WTC11 (cell line): ENCODE measurements around the gene ACSM3.

Experiments
- CREM ChIP-seq: sonication (generic); formaldehyde crosslinking; IDR thresholded peaks from 2 replicates; pipeline ENCODE4 v1.8.1; 2022; ENCODE audit warnings: mild to moderate bottlenecking, missing genetic modification reagents, moderate library complexity
- GABPB1 ChIP-seq: sonication (generic); formaldehyde crosslinking; IDR thresholded peaks from 2 replicates; pipeline ENCODE4 v1.8.1; 2023; ENCODE audit warnings: mild to moderate bottlenecking, missing genetic modification reagents
- IRF2 ChIP-seq: sonication (generic); formaldehyde crosslinking; IDR thresholded peaks from 2 replicates; pipeline ENCODE4 v1.8.0; 2022; ENCODE audit warnings: low read depth, missing genetic modification reagents, borderline replicate concordance
- KAT7 ChIP-seq: sonication (generic); formaldehyde crosslinking; IDR thresholded peaks from 2 replicates; pipeline ENCODE4 v1.8.1; 2023; ENCODE audit warnings: missing genetic modification reagents, mild to moderate bottlenecking, borderline replicate concordance
- NR2C2 ChIP-seq: sonication (generic); formaldehyde crosslinking; IDR thresholded peaks from 2 replicates; pipeline ENCODE4 v1.8.0; 2022; ENCODE audit warnings: mild to moderate bottlenecking, missing genetic modification reagents
- TEAD4 ChIP-seq: sonication (generic); formaldehyde crosslinking; IDR thresholded peaks from 2 replicates; pipeline ENCODE4 v1.8.0; 2022; ENCODE audit warnings: mild to moderate bottlenecking, missing genetic modification reagents
- ZNF121 ChIP-seq: sonication (generic); formaldehyde crosslinking; IDR thresholded peaks from 2 replicates; pipeline ENCODE4 v1.8.0; 2023; ENCODE audit warnings: missing genetic modification reagents
- ZNF263 ChIP-seq: sonication (generic); formaldehyde crosslinking; IDR thresholded peaks from 2 replicates; pipeline ENCODE4 v1.8.1; 2022; ENCODE audit warnings: low read depth, mild to moderate bottlenecking, moderate library complexity, missing genetic modification reagents
- TF ChIP-seq, protein P1 (sequence below): sonication (generic); formaldehyde crosslinking; IDR thresholded peaks from 2 replicates; pipeline ENCODE4 v1.8.0; 2022; ENCODE audit warnings: mild to moderate bottlenecking, missing genetic modification reagents
- TF ChIP-seq, protein P2 (sequence below): sonication (generic); formaldehyde crosslinking; IDR thresholded peaks from 2 replicates; pipeline ENCODE4 v1.8.1; 2023; ENCODE audit warnings: mild to moderate bottlenecking, missing genetic modification reagents, moderate library complexity
- TF ChIP-seq, protein P3 (sequence below): fragments of 200-600 bp; IDR thresholded peaks from 2 replicates; pipeline ENCODE4 v1.8.0; 2022; ENCODE audit warnings: antibody characterized with exemption
- TF ChIP-seq, protein P4 (sequence below): sonication (generic); formaldehyde crosslinking; IDR thresholded peaks from 2 replicates; pipeline ENCODE4 v1.8.0; 2023; ENCODE audit warnings: missing genetic modification reagents, mild to moderate bottlenecking, borderline replicate concordance

DNA sequence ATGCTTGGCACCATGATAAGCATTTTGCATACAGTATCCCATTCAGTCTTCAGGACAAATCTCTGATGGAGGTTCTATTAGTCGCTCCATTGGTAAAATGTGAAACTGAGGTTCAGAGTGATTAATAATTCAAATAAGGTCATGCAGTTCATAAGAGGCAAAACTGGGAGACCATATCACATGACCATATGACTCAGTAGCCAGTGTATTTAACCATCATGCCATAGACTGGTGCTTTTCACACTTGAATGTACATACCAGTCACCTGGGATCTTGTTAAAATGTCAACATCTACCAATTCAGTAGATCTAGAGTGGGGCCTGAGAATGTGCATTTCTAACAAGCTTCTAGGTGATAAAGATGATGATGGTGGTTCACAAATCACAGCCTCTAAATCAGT lies 4.3 kb downstream of the ACSM3 start:
- TF ChIP-seq, protein P1, sequence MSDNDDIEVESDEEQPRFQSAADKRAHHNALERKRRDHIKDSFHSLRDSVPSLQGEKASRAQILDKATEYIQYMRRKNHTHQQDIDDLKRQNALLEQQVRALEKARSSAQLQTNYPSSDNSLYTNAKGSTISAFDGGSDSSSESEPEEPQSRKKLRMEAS (CRISPR knock-in tag): no peak
- TF ChIP-seq, protein P2, sequence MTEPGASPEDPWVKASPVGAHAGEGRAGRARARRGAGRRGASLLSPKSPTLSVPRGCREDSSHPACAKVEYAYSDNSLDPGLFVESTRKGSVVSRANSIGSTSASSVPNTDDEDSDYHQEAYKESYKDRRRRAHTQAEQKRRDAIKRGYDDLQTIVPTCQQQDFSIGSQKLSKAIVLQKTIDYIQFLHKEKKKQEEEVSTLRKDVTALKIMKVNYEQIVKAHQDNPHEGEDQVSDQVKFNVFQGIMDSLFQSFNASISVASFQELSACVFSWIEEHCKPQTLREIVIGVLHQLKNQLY (CRISPR knock-in tag): no peak
- TF ChIP-seq NR2C2 (CRISPR knock-in tag) (no peak), TEAD4 (no peak), GABPB1 (CRISPR knock-in tag) (no peak), ZNF121 (CRISPR knock-in tag) (no peak), KAT7 (CRISPR knock-in tag) (no peak), ZNF263 (CRISPR knock-in tag) (no peak), IRF2 (CRISPR knock-in tag) (no peak), CREM (CRISPR knock-in tag) (no peak)
- TF ChIP-seq, protein P3, sequence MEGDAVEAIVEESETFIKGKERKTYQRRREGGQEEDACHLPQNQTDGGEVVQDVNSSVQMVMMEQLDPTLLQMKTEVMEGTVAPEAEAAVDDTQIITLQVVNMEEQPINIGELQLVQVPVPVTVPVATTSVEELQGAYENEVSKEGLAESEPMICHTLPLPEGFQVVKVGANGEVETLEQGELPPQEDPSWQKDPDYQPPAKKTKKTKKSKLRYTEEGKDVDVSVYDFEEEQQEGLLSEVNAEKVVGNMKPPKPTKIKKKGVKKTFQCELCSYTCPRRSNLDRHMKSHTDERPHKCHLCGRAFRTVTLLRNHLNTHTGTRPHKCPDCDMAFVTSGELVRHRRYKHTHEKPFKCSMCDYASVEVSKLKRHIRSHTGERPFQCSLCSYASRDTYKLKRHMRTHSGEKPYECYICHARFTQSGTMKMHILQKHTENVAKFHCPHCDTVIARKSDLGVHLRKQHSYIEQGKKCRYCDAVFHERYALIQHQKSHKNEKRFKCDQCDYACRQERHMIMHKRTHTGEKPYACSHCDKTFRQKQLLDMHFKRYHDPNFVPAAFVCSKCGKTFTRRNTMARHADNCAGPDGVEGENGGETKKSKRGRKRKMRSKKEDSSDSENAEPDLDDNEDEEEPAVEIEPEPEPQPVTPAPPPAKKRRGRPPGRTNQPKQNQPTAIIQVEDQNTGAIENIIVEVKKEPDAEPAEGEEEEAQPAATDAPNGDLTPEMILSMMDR: no peak
- TF ChIP-seq, protein P4, sequence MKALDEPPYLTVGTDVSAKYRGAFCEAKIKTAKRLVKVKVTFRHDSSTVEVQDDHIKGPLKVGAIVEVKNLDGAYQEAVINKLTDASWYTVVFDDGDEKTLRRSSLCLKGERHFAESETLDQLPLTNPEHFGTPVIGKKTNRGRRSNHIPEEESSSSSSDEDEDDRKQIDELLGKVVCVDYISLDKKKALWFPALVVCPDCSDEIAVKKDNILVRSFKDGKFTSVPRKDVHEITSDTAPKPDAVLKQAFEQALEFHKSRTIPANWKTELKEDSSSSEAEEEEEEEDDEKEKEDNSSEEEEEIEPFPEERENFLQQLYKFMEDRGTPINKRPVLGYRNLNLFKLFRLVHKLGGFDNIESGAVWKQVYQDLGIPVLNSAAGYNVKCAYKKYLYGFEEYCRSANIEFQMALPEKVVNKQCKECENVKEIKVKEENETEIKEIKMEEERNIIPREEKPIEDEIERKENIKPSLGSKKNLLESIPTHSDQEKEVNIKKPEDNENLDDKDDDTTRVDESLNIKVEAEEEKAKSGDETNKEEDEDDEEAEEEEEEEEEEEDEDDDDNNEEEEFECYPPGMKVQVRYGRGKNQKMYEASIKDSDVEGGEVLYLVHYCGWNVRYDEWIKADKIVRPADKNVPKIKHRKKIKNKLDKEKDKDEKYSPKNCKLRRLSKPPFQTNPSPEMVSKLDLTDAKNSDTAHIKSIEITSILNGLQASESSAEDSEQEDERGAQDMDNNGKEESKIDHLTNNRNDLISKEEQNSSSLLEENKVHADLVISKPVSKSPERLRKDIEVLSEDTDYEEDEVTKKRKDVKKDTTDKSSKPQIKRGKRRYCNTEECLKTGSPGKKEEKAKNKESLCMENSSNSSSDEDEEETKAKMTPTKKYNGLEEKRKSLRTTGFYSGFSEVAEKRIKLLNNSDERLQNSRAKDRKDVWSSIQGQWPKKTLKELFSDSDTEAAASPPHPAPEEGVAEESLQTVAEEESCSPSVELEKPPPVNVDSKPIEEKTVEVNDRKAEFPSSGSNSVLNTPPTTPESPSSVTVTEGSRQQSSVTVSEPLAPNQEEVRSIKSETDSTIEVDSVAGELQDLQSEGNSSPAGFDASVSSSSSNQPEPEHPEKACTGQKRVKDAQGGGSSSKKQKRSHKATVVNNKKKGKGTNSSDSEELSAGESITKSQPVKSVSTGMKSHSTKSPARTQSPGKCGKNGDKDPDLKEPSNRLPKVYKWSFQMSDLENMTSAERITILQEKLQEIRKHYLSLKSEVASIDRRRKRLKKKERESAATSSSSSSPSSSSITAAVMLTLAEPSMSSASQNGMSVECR (CRISPR knock-in tag): no peak
